Stimulated activated CD4-positive, alpha-beta T cell treated with anti-CD3 and anti-CD28 coated beads, Interleukin-2, amount 100 ng/mL, for 4 hours (primary cell): ENCODE measurements around the gene INPP5E.

ENCODE experiments used
- DNase-seq: peaks from one replicate; pipeline ENCODE4 v3.0.0-alpha.2; 2020; ENCODE audit warnings: low read depth

The INPP5E gene

DNA sequence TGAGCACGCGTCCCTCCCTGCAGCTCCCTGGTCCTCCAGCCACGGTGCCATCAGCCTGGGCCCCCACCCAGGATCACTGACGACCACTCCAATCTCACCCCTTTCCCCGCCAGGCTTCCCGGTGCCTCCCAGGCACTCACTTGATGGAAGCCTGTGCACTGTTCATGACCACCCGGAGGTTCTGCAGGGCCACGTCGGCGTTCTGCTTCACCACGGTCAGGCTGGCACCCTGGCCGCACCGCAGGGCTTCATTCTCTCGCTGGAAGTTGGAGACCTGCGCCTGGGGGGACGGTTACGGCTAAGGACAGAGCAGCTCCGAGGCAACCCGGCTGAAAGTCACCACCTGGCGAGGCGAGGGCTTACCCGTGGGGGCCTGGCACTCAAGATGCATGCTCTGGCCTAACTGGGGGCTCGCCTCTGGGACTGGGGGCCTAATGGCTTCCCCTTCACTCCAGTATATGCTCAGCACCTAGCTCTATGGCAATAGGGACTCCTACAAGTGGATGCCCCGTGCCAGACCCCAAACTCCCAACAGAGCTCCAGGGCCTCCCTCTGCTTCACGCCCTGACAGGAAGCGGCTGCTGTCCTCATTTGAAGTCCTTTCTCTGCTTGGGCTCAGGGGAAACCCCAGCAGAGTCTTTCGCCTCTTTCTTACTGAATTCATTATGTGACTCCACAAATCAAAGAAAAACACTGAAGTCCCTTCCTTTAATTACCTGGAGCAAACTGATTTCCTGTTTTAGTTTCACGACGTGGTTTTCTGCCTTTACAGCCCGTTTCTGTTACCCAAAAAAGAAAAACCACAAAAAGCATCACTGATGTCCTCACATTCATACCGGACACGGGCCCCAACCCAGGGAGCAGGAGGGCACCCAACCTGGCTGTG, 35.5 kb downstream of the INPP5E start:
- DNase-seq: no peak

DNA sequence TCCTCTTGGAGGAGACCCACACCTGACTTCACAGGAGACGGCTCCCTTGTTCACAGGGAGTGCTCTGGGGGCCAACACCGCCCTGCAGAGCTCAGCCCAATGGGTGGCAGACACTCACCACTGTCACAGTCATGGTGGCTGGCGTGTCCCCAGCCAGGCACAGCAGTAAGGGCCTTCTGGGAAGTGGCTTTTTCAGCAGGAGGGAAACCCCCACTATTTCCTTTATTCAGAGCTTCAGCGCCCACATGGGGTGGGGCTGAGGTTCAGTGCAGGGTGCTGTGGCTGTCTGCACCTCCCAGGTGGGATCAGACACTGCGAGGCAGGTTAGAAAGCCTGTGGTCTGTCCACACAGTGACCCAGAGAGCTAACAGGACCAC, 36.1 kb downstream of the INPP5E start:
- DNase-seq: peak; percentile 77

GRCh38 chr9:136402067-136402466, 37.6 kb downstream of the INPP5E start:
- DNase-seq: no peak

- DNase-seq: no peak
Measured at GRCh38 chr9:136401173-136401922, 38.3 kb downstream of the INPP5E start.

- DNase-seq: peak; percentile 80
Measured at GRCh38 chr9:136400038-136400834, 39.4 kb downstream of the INPP5E start, which contains the start of gene SNAPC4. SNAPC4 (minus strand) TSS chr9:136400170; CDS start chr9:136398428, 1,742 bp downstream.

GRCh38 chr9:136399176-136400037, 40.2 kb downstream of the INPP5E start:
- DNase-seq: peak; percentile 26

GRCh38 chr9:136398286-136398685, 41.4 kb downstream of the INPP5E start:
- DNase-seq: no peak

GRCh38 chr9:136397643-136398042, 42.0 kb downstream of the INPP5E start:
- no peak for DNase-seq

GRCh38 chr9:136396219-136396515, 43.5 kb downstream of the INPP5E start:
- DNase-seq: no peak

- DNase-seq: no peak
Measured at GRCh38 chr9:136395345-136396218, 44.1 kb downstream of the INPP5E start.

DNA sequence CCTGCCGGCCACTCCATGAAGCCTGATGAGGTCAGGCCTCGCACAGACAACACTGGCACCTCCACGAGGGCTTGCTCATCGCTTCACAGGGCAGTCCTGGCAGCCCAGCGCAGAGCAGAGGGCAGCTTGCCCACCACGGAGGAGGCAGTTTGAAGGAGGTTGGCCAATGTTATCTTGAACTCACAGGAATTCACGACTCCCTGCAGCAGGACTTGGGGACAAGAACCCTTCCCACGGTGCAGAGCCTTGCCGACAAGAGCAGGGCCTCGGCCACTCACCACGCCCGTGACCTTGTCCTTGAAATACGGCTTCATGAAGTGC, 44.7 kb downstream of the INPP5E start:
- DNase-seq: no peak

- no peak for DNase-seq
Measured at GRCh38 chr9:136394312-136395019, 45.2 kb downstream of the INPP5E start.

DNA sequence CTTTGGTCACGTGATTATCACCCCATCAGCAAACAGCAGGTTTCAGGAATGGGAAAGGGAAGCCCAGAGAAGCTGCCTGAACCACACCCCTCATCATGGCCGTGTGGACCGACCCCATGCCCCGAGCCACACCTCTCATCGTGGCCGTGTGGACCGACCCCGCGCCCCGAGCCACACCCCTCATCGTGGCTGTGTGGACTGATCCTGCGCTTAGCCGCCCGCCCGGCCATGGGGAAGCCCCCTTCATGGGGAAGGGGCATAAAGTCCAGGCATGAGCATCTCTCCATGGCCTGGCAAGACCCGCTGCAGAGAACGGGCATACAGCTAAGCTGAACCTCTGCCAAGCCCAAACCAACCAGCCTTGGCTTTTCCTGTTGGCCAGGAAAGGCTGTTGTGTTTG, 46.1 kb downstream of the INPP5E start:
- DNase-seq: no peak

- DNase-seq: no peak
Measured at GRCh38 chr9:136392538-136393449, 46.9 kb downstream of the INPP5E start.

DNA sequence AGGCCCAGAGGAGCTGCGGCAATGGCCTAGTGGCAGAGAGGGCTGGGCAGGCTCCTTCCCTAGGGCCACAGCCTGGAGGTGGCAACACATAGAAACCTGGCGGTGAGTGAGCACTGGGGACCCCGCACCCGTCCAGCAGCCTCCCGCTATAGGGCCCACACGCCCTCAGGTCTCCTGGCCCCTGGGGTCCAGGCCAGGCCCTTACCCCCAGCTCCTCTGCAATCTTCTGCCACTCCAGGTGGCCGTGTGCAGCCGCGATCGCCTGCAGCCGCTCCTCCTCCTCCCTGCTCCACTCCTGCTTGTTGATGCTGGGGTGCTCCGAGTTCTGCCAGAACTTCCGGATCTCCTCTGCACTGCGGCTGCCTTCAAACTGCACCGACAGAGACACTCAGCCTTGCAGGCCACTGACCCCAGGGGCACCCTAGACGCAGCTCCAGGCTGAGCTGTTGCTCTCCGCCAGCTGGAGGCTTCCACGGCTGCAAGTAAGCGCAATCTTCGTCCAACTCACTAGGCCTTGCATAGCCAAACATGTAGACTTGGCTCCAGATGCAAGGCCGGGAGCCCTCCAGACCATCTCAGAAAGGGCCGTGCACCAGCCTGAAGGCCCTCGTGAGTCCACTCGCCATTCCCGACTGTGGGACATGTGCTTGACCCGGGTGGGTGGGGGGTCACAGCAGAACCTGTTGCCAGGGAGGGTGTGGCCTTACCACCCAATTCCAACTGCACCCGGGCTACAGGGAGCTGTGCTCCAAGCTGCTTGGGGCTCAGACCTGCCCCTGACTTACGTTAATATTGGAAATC, 47.7 kb downstream of the INPP5E start:
- no peak for DNase-seq

- DNase-seq: no peak
Measured at GRCh38 chr9:136389396-136389795, 50.2 kb downstream of the INPP5E start.

DNA sequence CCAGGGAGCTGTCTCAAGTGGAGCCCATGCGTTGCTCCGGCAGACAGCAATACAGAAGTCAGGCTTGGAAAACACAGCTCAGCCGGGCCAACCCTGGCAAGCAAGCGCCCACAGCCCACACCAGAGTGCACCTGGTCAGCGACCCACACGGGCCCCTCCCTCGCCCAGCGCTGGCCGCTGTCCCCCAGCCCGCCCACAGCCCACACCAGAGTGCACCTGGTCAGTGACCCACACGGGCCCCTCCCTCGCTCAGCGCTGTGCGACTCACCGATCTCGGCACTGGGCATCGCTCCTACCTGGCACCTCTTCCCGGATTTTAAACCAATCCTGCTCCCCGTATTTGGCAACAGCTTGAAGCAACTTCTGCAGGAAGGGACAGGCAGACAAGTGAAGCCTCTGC, 52.4 kb downstream of the INPP5E start:
- DNase-seq: no peak

GRCh38 chr9:136386018-136386417, 53.6 kb downstream of the INPP5E start:
- DNase-seq: no peak
